GM12873 (cell line): ENCODE data around the gene SFMBT2.

Experiments used
- CTCF ChIP-seq: IDR thresholded peaks from 2 replicates; pipeline ENCODE4 v1.5.1; 2012; ENCODE audit warnings: low read depth, mild to moderate bottlenecking, moderate library complexity, low read length, control low read depth; ENCODE audit not compliant: insufficient read depth; ENCODE audit errors: missing control alignments

SFMBT2 gene

GRCh38 chr10:7434378-7434777, 23.5 kb upstream of the SFMBT2 start:
- TF ChIP-seq CTCF: no peak

- no peak for TF ChIP-seq CTCF
Measured at GRCh38 chr10:7433861-7434260, 23.0 kb upstream of the SFMBT2 start.

GRCh38 chr10:7432884-7433726, 22.3 kb upstream of the SFMBT2 start:
- TF ChIP-seq CTCF: no peak

GRCh38 chr10:7428673-7429350, 18.0 kb upstream of the SFMBT2 start:
- no peak for TF ChIP-seq CTCF

GRCh38 chr10:7426349-7426748, 15.5 kb upstream of the SFMBT2 start:
- no peak for TF ChIP-seq CTCF

- no peak for TF ChIP-seq CTCF
Measured at GRCh38 chr10:7425691-7426090, 14.9 kb upstream of the SFMBT2 start.

GRCh38 chr10:7424919-7425318, 14.1 kb upstream of the SFMBT2 start:
- TF ChIP-seq CTCF: no peak
